ENCODE results near the gene NUDT9. TPM values are rescaled to one million over a fixed set of nuclear protein-coding genes. Genes with fewer than 3 reads are reported as not detected.
A peak's percentile ranks its signal among the peaks of the same experiment; 100 is the strongest.

The NUDT9 gene
- total and polyA plus RNA-seq, 2 experiments from 2014 or later = 35.8 to 62.3 TPM

- no peak overlapping the region for H2AFZ ChIP-seq
- H3K9me3 ChIP-seq (ENCODE audit: low read depth) = no peaks in the 10 kb centered on the region
- no peaks in the 10 kb centered on the region for H3K9me2 ChIP-seq (replicated peaks; ENCODE audit: insufficient read depth)
- H3K4me3 ChIP-seq = no peak overlapping the region
- H3K27me3 ChIP-seq = no peaks in the 10 kb centered on the region
- H3K79me2 ChIP-seq = no peaks in the 10 kb centered on the region
- H3K36me3 ChIP-seq (replicated peaks; ENCODE audit: insufficient read depth, low read depth) = no peaks in the 10 kb centered on the region
- no peak overlapping the region for H3K27ac ChIP-seq
- no peaks in the 10 kb centered on the region for H4K20me1 ChIP-seq (ENCODE audit: insufficient read depth, poor library complexity, severe bottlenecking)
- WGBS (ENCODE audit: low lambda C conversion rate, missing lambda C conversion rate) = 96% methylated on average over 2 of the region's 2 CpGs
- DNase-seq (ENCODE audit: low spot score) = no peak
- H3K4me1 ChIP-seq (ENCODE audit: insufficient read depth) = peaks cover 3% of the 10 kb centered on the region
- no peak overlapping the region for H3K4me2 ChIP-seq
- no peak for TF ChIP-seq EZH2phosphoT487 (IDR thresholded peaks at IDR 0.05; ENCODE audit: low read depth, severe bottlenecking, unreplicated experiment)
- TF ChIP-seq, protein P1, sequence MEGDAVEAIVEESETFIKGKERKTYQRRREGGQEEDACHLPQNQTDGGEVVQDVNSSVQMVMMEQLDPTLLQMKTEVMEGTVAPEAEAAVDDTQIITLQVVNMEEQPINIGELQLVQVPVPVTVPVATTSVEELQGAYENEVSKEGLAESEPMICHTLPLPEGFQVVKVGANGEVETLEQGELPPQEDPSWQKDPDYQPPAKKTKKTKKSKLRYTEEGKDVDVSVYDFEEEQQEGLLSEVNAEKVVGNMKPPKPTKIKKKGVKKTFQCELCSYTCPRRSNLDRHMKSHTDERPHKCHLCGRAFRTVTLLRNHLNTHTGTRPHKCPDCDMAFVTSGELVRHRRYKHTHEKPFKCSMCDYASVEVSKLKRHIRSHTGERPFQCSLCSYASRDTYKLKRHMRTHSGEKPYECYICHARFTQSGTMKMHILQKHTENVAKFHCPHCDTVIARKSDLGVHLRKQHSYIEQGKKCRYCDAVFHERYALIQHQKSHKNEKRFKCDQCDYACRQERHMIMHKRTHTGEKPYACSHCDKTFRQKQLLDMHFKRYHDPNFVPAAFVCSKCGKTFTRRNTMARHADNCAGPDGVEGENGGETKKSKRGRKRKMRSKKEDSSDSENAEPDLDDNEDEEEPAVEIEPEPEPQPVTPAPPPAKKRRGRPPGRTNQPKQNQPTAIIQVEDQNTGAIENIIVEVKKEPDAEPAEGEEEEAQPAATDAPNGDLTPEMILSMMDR (IDR thresholded peaks at IDR 0.05; ENCODE audit: poor library complexity) = peak; percentile 13
Measured at GRCh38 chr4:87497159-87497558, 74.8 kb downstream of the NUDT9 start.

DNA sequence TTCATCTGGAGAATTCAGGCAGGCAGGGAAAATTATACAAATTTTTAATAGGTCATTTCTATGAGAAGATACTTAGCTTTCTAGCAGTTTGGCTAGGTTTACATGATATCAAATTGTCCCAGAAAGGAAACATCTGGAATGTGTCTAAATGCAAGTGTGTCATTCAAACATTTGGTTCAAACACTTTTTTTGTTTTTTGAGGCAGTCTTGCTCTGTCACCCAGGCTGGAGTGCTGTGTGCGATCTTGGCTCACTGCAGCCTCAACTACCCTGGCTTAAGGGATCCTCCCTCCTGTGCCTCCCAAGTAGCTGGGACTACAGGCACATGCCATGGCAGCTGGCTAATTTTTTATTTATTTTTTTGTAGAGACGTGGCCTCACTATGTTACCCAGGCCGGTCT lies 75.2 kb downstream of the NUDT9 start:
- H2AFZ ChIP-seq = no peak overlapping the region
- H3K36me3 ChIP-seq (replicated peaks; ENCODE audit: insufficient read depth, low read depth) = no peaks in the 10 kb centered on the region
- H3K4me3 ChIP-seq = no peak overlapping the region
- DNase-seq (ENCODE audit: low spot score) = no peak
- H4K20me1 ChIP-seq (ENCODE audit: insufficient read depth, poor library complexity, severe bottlenecking) = no peaks in the 10 kb centered on the region
- 93% methylated on average over 3 of the region's 3 CpGs for WGBS (ENCODE audit: low lambda C conversion rate, missing lambda C conversion rate)
- H3K79me2 ChIP-seq = no peaks in the 10 kb centered on the region
- no peaks in the 10 kb centered on the region for H3K9me3 ChIP-seq (ENCODE audit: low read depth)
- no peaks in the 10 kb centered on the region for H3K9me2 ChIP-seq (replicated peaks; ENCODE audit: insufficient read depth)
- H3K27me3 ChIP-seq = no peaks in the 10 kb centered on the region
- H3K27ac ChIP-seq = no peak overlapping the region
- no peak overlapping the region for H3K4me2 ChIP-seq
- TF ChIP-seq EZH2 (IDR thresholded peaks at IDR 0.05; ENCODE audit: borderline replicate concordance) (no peak), EZH2phosphoT487 (IDR thresholded peaks at IDR 0.05; ENCODE audit: low read depth, severe bottlenecking, unreplicated experiment) (no peak)
- TF ChIP-seq, protein P1 (IDR thresholded peaks at IDR 0.05; ENCODE audit: poor library complexity) = no peak
- peaks cover 3% of the 10 kb centered on the region for H3K4me1 ChIP-seq (ENCODE audit: insufficient read depth)

DNA sequence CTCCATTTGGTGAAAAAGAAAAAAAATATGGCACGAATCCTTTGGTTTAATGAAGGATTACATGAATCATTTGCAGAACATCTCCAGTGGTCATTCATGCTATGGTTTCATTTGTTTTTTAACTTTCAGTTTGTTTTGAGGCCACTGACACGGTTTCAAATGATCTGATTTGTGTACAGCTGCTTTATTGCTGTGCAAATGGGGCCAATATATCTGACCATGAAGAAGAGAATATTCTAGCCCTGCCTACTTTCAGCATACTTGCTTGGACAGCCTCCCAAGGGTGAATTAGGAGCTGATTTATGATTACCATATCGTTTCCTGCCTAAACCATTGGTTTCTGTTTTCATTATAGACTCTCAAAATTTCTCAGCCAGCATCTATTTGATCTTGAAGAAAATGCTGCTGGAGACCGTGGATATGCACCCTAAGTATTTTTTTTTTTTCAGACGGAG lies 76.1 kb downstream of the NUDT9 start:
- peaks cover 3% of the 10 kb centered on the region for H3K4me1 ChIP-seq (ENCODE audit: insufficient read depth)
- no peaks in the 10 kb centered on the region for H4K20me1 ChIP-seq (ENCODE audit: insufficient read depth, poor library complexity, severe bottlenecking)
- H2AFZ ChIP-seq = no peak overlapping the region
- no peaks in the 10 kb centered on the region for H3K79me2 ChIP-seq
- H3K36me3 ChIP-seq (replicated peaks; ENCODE audit: insufficient read depth, low read depth) = no peaks in the 10 kb centered on the region
- no peak overlapping the region for H3K27ac ChIP-seq
- DNase-seq (ENCODE audit: low spot score) = no peak
- no peaks in the 10 kb centered on the region for H3K9me2 ChIP-seq (replicated peaks; ENCODE audit: insufficient read depth)
- TF ChIP-seq EZH2 (IDR thresholded peaks at IDR 0.05; ENCODE audit: borderline replicate concordance) = no peak
- no peaks in the 10 kb centered on the region for H3K27me3 ChIP-seq
- H3K4me3 ChIP-seq = no peak overlapping the region
- 72% methylated on average over 5 of the region's 5 CpGs for WGBS (ENCODE audit: low lambda C conversion rate, missing lambda C conversion rate)
- H3K9me3 ChIP-seq (ENCODE audit: low read depth) = no peaks in the 10 kb centered on the region
- H3K4me2 ChIP-seq = peak overlapping the region; percentile 39

- no peak overlapping the region for H3K4me3 ChIP-seq
- no peak overlapping the region for H3K27ac ChIP-seq
- 83% methylated on average over 7 of the region's 7 CpGs for WGBS (ENCODE audit: low lambda C conversion rate, missing lambda C conversion rate)
- H3K9me2 ChIP-seq (replicated peaks; ENCODE audit: insufficient read depth) = no peaks in the 10 kb centered on the region
- no peaks in the 10 kb centered on the region for H3K79me2 ChIP-seq
- H3K9me3 ChIP-seq (ENCODE audit: low read depth) = no peaks in the 10 kb centered on the region
- H3K36me3 ChIP-seq (replicated peaks; ENCODE audit: insufficient read depth, low read depth) = no peaks in the 10 kb centered on the region
- H3K4me2 ChIP-seq = peak overlapping the region; percentile 34
- H2AFZ ChIP-seq = no peak overlapping the region
- no peaks in the 10 kb centered on the region for H4K20me1 ChIP-seq (ENCODE audit: insufficient read depth, poor library complexity, severe bottlenecking)
- no peak for TF ChIP-seq EZH2 (IDR thresholded peaks at IDR 0.05; ENCODE audit: borderline replicate concordance)
- no peaks in the 10 kb centered on the region for H3K27me3 ChIP-seq
- DNase-seq (ENCODE audit: low spot score) = no peak
- peaks cover 3% of the 10 kb centered on the region for H3K4me1 ChIP-seq (ENCODE audit: insufficient read depth)
Measured at GRCh38 chr4:87499403-87500091, 77.2 kb downstream of the NUDT9 start.
